Measurements from ENCODE around the gene FHIT.

Gene FHIT

GRCh38 chr3:60010781-60011180 lies 1240.5 kb downstream of the FHIT start:
- peak in 1 of 2 donors; percentile 88 for DNase-seq

GRCh38 chr3:60009931-60010478 lies 1241.2 kb downstream of the FHIT start:
- no peak for DNase-seq

GRCh38 chr3:60001369-60001768 lies 1249.9 kb downstream of the FHIT start:
- DNase-seq: no peak

- no peak for DNase-seq
Observed at GRCh38 chr3:60000311-60001105, 1250.7 kb downstream of the FHIT start.

- no peak for DNase-seq
Observed at GRCh38 chr3:59998058-59998457, 1253.2 kb downstream of the FHIT start.

GRCh38 chr3:59997583-59997982 lies 1253.7 kb downstream of the FHIT start:
- DNase-seq: no peak

- DNase-seq: no peak
Observed at GRCh38 chr3:59996056-59996455, 1255.2 kb downstream of the FHIT start.

- no peak for DNase-seq
Observed at GRCh38 chr3:59995563-59995962, 1255.7 kb downstream of the FHIT start.

- no peak for DNase-seq
Observed at GRCh38 chr3:59994732-59995304, 1256.4 kb downstream of the FHIT start.

GRCh38 chr3:59992578-59992977 lies 1258.7 kb downstream of the FHIT start:
- DNase-seq: peak in 1 of 2 donors; percentile 47

- DNase-seq: no peak
Observed at GRCh38 chr3:59990915-59991314, 1260.3 kb downstream of the FHIT start.

- DNase-seq: no peak
Observed at GRCh38 chr3:59982510-59982909, 1268.7 kb downstream of the FHIT start.

GRCh38 chr3:59981377-59981776 lies 1269.9 kb downstream of the FHIT start:
- no peak for DNase-seq

GRCh38 chr3:59980576-59980975 lies 1270.7 kb downstream of the FHIT start:
- DNase-seq: no peak

- no peak for DNase-seq
Observed at GRCh38 chr3:59979542-59979941, 1271.7 kb downstream of the FHIT start.

- DNase-seq: no peak
Observed at GRCh38 chr3:59978979-59979378, 1272.3 kb downstream of the FHIT start.

- no peak for DNase-seq
Observed at GRCh38 chr3:59970796-59971195, 1280.5 kb downstream of the FHIT start.

GRCh38 chr3:59970376-59970775 lies 1280.9 kb downstream of the FHIT start:
- DNase-seq: no peak

- DNase-seq: no peak
Observed at GRCh38 chr3:59968513-59969045, 1282.7 kb downstream of the FHIT start.

- no peak for DNase-seq
Observed at GRCh38 chr3:59963676-59964075, 1287.6 kb downstream of the FHIT start.

- no peak for DNase-seq
Observed at GRCh38 chr3:59957150-59957549, 1294.1 kb downstream of the FHIT start.

- no peak for DNase-seq
Observed at GRCh38 chr3:59953104-59953503, 1298.1 kb downstream of the FHIT start.

GRCh38 chr3:59949311-59949710 lies 1301.9 kb downstream of the FHIT start:
- DNase-seq: no peak

- DNase-seq: no peak
Observed at GRCh38 chr3:59946401-59946800, 1304.9 kb downstream of the FHIT start.
